Effector memory CD4-positive, alpha-beta T cell (primary cell): Measurements from ENCODE around the gene NBPF3.

Experiments used
- DNase-seq, 3 donors: peaks; one replicate each; pipeline ENCODE4 v3.0.0-alpha.2; 2020
- H3K27ac ChIP-seq: 2 replicates; pipeline ENCODE4 v1.7.0; 2013; ENCODE audit warnings: mild to moderate bottlenecking, low read length, moderate library complexity; ENCODE audit not compliant: insufficient read depth, poor library complexity, severe bottlenecking
- H3K27me3 ChIP-seq: replicated peaks from 2 replicates; pipeline ENCODE4 v1.7.0; 2013; ENCODE audit warnings: mild to moderate bottlenecking, low read length; ENCODE audit not compliant: insufficient read depth, control insufficient read depth, poor library complexity, severe bottlenecking
- H3K36me3 ChIP-seq: 2 replicates; pipeline ENCODE4 v1.7.0; 2013; ENCODE audit warnings: mild to moderate bottlenecking, low read length, moderate library complexity; ENCODE audit not compliant: control insufficient read depth, insufficient read depth
- H3K4me1 ChIP-seq: 2 replicates; pipeline ENCODE4 v1.7.0; 2013; ENCODE audit warnings: low read length, mild to moderate bottlenecking; ENCODE audit not compliant: control insufficient read depth, insufficient read depth, poor library complexity, severe bottlenecking
- H3K4me3 ChIP-seq: 2 replicates; pipeline ENCODE4 v1.7.0; 2013; ENCODE audit warnings: low read length, low read depth, mild to moderate bottlenecking; ENCODE audit not compliant: insufficient read depth, poor library complexity, severe bottlenecking
- H3K9me3 ChIP-seq: 2 replicates; pipeline ENCODE4 v1.7.0; 2013; ENCODE audit warnings: mild to moderate bottlenecking, low read length, moderate library complexity; ENCODE audit not compliant: control insufficient read depth

The NBPF3 gene

GRCh38 chr1:21491488-21492355, 51.8 kb downstream of the NBPF3 start:
- Histone ChIP-seq H3K4me3 (no peak overlapping the region), H3K27me3 (no peaks in the 10 kb centered on the region), H3K27ac (no peak overlapping the region), H3K4me1 (peaks cover 3% of the 10 kb centered on the region), H3K36me3 (no peaks in the 10 kb centered on the region), H3K9me3 (no peaks in the 10 kb centered on the region)
- DNase-seq: no peak

GRCh38 chr1:21492356-21492625, 52.4 kb downstream of the NBPF3 start:
- Histone ChIP-seq H3K27me3 (no peaks in the 10 kb centered on the region), H3K4me1 (peaks cover 3% of the 10 kb centered on the region), H3K4me3 (no peak overlapping the region), H3K36me3 (no peaks in the 10 kb centered on the region), H3K27ac (no peak overlapping the region), H3K9me3 (no peaks in the 10 kb centered on the region)
- no peak for DNase-seq

- DNase-seq: no peak
- Histone ChIP-seq H3K36me3 (no peaks in the 10 kb centered on the region), H3K4me1 (no peaks in the 10 kb centered on the region), H3K9me3 (no peaks in the 10 kb centered on the region), H3K4me3 (no peak overlapping the region), H3K27me3 (no peaks in the 10 kb centered on the region), H3K27ac (no peak overlapping the region)
These were observed 54.3 kb downstream of the NBPF3 start for GRCh38 chr1:21494196-21494595.

GRCh38 chr1:21495225-21495820, 55.4 kb downstream of the NBPF3 start:
- Histone ChIP-seq H3K9me3 (no peaks in the 10 kb centered on the region), H3K4me3 (no peak overlapping the region)
- no peak for DNase-seq

GRCh38 chr1:21496063-21496462, 56.1 kb downstream of the NBPF3 start:
- no peaks in the 10 kb centered on the region for H3K4me1 ChIP-seq
- no peak for DNase-seq
- no peak overlapping the region for H3K27ac ChIP-seq
- H3K9me3 ChIP-seq: no peaks in the 10 kb centered on the region
- no peak overlapping the region for H3K4me3 ChIP-seq
- no peaks in the 10 kb centered on the region for H3K36me3 ChIP-seq
- H3K27me3 ChIP-seq: no peaks in the 10 kb centered on the region

More at GRCh38 chr1:21495225-21495820, 55.4 kb downstream of the NBPF3 start:
- Histone ChIP-seq H3K36me3 (no peaks in the 10 kb centered on the region), H3K27me3 (no peaks in the 10 kb centered on the region), H3K4me1 (no peaks in the 10 kb centered on the region), H3K27ac (no peak overlapping the region)

GRCh38 chr1:21496886-21497285, 56.9 kb downstream of the NBPF3 start:
- no peak for DNase-seq
- H3K9me3 ChIP-seq: no peaks in the 10 kb centered on the region
- no peaks in the 10 kb centered on the region for H3K27me3 ChIP-seq
- H3K36me3 ChIP-seq: no peaks in the 10 kb centered on the region
- H3K4me1 ChIP-seq: no peaks in the 10 kb centered on the region
- no peak overlapping the region for H3K27ac ChIP-seq
- no peak overlapping the region for H3K4me3 ChIP-seq

GRCh38 chr1:21497466-21498061, 57.6 kb downstream of the NBPF3 start:
- H3K27ac ChIP-seq: no peak overlapping the region
- no peaks in the 10 kb centered on the region for H3K9me3 ChIP-seq
- no peaks in the 10 kb centered on the region for H3K27me3 ChIP-seq
- DNase-seq: no peak
- no peaks in the 10 kb centered on the region for H3K36me3 ChIP-seq
- H3K4me1 ChIP-seq: no peaks in the 10 kb centered on the region
- H3K4me3 ChIP-seq: no peak overlapping the region

GRCh38 chr1:21499283-21499950, 59.5 kb downstream of the NBPF3 start:
- no peak overlapping the region for H3K4me3 ChIP-seq

GRCh38 chr1:21503706-21504377, 63.9 kb downstream of the NBPF3 start:
- Histone ChIP-seq H3K36me3 (no peaks in the 10 kb centered on the region), H3K4me1 (peaks cover 4% of the 10 kb centered on the region), H3K27me3 (peaks cover 24% of the 10 kb centered on the region), H3K4me3 (no peak overlapping the region), H3K9me3 (no peaks in the 10 kb centered on the region), H3K27ac (no peak overlapping the region)
- DNase-seq: no peak

More at GRCh38 chr1:21499283-21499950, 59.5 kb downstream of the NBPF3 start:
- no peaks in the 10 kb centered on the region for H3K4me1 ChIP-seq
- H3K36me3 ChIP-seq: no peaks in the 10 kb centered on the region
- no peaks in the 10 kb centered on the region for H3K27me3 ChIP-seq
- DNase-seq: no peak
- no peaks in the 10 kb centered on the region for H3K9me3 ChIP-seq
- H3K27ac ChIP-seq: no peak overlapping the region
